ENCODE data around the gene PGGHG.
"Not testable (repeated sequence)": the region's sequence is repeated elsewhere in the genome, so short reads cannot be mapped to it uniquely, and the experiment has no call there.

Gene PGGHG

GRCh38 chr11:316031-316701, 27.2 kb downstream of the PGGHG start:
- DNase-seq, result no peak

GRCh38 chr11:316891-317301, 28.0 kb downstream of the PGGHG start:
- DNase-seq, result no peak

GRCh38 chr11:317668-318404, 28.9 kb downstream of the PGGHG start:
- not testable (repeated sequence) for DNase-seq

- DNase-seq, result not testable (repeated sequence)
Observed at GRCh38 chr11:318405-319120, 29.6 kb downstream of the PGGHG start.

- not testable (repeated sequence) for DNase-seq
Observed at GRCh38 chr11:319121-319887, 30.4 kb downstream of the PGGHG start.

- DNase-seq, result not testable (repeated sequence)
Observed at GRCh38 chr11:319888-320273, 31.0 kb downstream of the PGGHG start.

- DNase-seq, result no peak
Observed at GRCh38 chr11:324156-324555, 35.2 kb downstream of the PGGHG start.

- DNase-seq, result not testable (repeated sequence)
Observed at GRCh38 chr11:324593-325517, 35.9 kb downstream of the PGGHG start.

- no peak for DNase-seq
Observed at GRCh38 chr11:325796-326591, 37.1 kb downstream of the PGGHG start.

GRCh38 chr11:326592-326841, 37.6 kb downstream of the PGGHG start:
- DNase-seq, result no peak

- DNase-seq, result peak; percentile 77
Observed at GRCh38 chr11:326842-327580, 38.1 kb downstream of the PGGHG start.

GRCh38 chr11:327581-327923, 38.6 kb downstream of the PGGHG start:
- no peak for DNase-seq

- DNase-seq, result no peak
Observed at GRCh38 chr11:328012-328411, 39.1 kb downstream of the PGGHG start.

- not testable (repeated sequence) for DNase-seq
Observed at GRCh38 chr11:328516-329100, 39.7 kb downstream of the PGGHG start.

- DNase-seq, result no peak
Observed at GRCh38 chr11:329886-330253, 40.9 kb downstream of the PGGHG start.

GRCh38 chr11:330307-330693, 41.4 kb downstream of the PGGHG start:
- DNase-seq, result no peak

- no peak for DNase-seq
Observed at GRCh38 chr11:330694-331357, 41.9 kb downstream of the PGGHG start.

GRCh38 chr11:331358-332060, 42.6 kb downstream of the PGGHG start:
- no peak for DNase-seq

Data from stimulated activated CD4-positive, alpha-beta T cell treated with anti-CD3 and anti-CD28 coated beads, Interleukin-1b, Interleukin-23, amount 100 ng/mL, for 48 hours (primary cell).